ENCODE data around the gene TMSB10.
A peak's percentile ranks its signal among the peaks of the same experiment; 100 is the strongest.
"Not testable (repeated sequence)": the region's sequence is repeated elsewhere in the genome, so short reads cannot be mapped to it uniquely, and the experiment has no call there.

Gene TMSB10

GRCh38 chr2:84901593-84902120 is 3.8 kb upstream of the TMSB10 start:
- no peak for DNase-seq (ENCODE audit: low read depth in 3 of 3, low spot score in 1 of 3)

GRCh38 chr2:84902526-84902925 is 2.9 kb upstream of the TMSB10 start:
- DNase-seq (ENCODE audit: low read depth in 3 of 3, low spot score in 1 of 3) = no peak

- DNase-seq (ENCODE audit: low read depth in 3 of 3, low spot score in 1 of 3) = no peak
Observed at GRCh38 chr2:84904151-84904550, 1.3 kb upstream of the TMSB10 start.

- no peak for DNase-seq (ENCODE audit: low read depth in 3 of 3, low spot score in 1 of 3)
Observed at GRCh38 chr2:84904717-84905174, 710 bp upstream of the TMSB10 start.

GRCh38 chr2:84906108-84906899 is 848 bp downstream of the TMSB10 start:
- peak in 1 of 3 donors; percentile 48 for DNase-seq (ENCODE audit: low read depth in 3 of 3, low spot score in 1 of 3)

GRCh38 chr2:84906900-84907714 is 1.7 kb downstream of the TMSB10 start:
- DNase-seq (ENCODE audit: low read depth in 3 of 3, low spot score in 1 of 3) = no peak

GRCh38 chr2:84908948-84909713 is 3.7 kb downstream of the TMSB10 start:
- no peak for DNase-seq (ENCODE audit: low read depth in 3 of 3, low spot score in 1 of 3)

GRCh38 chr2:84911135-84911678 is 5.8 kb downstream of the TMSB10 start:
- no peak for DNase-seq (ENCODE audit: low read depth in 3 of 3, low spot score in 1 of 3)

GRCh38 chr2:84912984-84913383 is 7.5 kb downstream of the TMSB10 start:
- no peak for DNase-seq (ENCODE audit: low read depth in 3 of 3, low spot score in 1 of 3)

GRCh38 chr2:84914334-84914733 is 8.9 kb downstream of the TMSB10 start:
- DNase-seq (ENCODE audit: low read depth in 3 of 3, low spot score in 1 of 3) = no peak

- not testable (repeated sequence) for DNase-seq (ENCODE audit: low read depth in 3 of 3, low spot score in 1 of 3)
Observed at GRCh38 chr2:84915675-84916074, 10.2 kb downstream of the TMSB10 start.

- not testable (repeated sequence) for DNase-seq (ENCODE audit: low read depth in 3 of 3, low spot score in 1 of 3)
Observed at GRCh38 chr2:84917821-84918220, 12.4 kb downstream of the TMSB10 start.

GRCh38 chr2:84918430-84918829 is 13.0 kb downstream of the TMSB10 start:
- DNase-seq (ENCODE audit: low read depth in 3 of 3, low spot score in 1 of 3) = no peak

- DNase-seq (ENCODE audit: low read depth in 3 of 3, low spot score in 1 of 3) = no peak
Observed at GRCh38 chr2:84919885-84920580, 14.6 kb downstream of the TMSB10 start.

- no peak for DNase-seq (ENCODE audit: low read depth in 3 of 3, low spot score in 1 of 3)
Observed at GRCh38 chr2:84923009-84923408, 17.6 kb downstream of the TMSB10 start.

- DNase-seq (ENCODE audit: low read depth in 3 of 3, low spot score in 1 of 3) = no peak
Observed at GRCh38 chr2:84924173-84925106, 19.0 kb downstream of the TMSB10 start.

GRCh38 chr2:84925336-84925723 is 19.9 kb downstream of the TMSB10 start:
- no peak for DNase-seq (ENCODE audit: low read depth in 3 of 3, low spot score in 1 of 3)

GRCh38 chr2:84925724-84926376 is 20.4 kb downstream of the TMSB10 start:
- peak; percentile 94 to 100 (median 98) for DNase-seq (ENCODE audit: low read depth in 3 of 3, low spot score in 1 of 3)

- no peak for DNase-seq (ENCODE audit: low read depth in 3 of 3, low spot score in 1 of 3)
Observed at GRCh38 chr2:84927275-84927627, 21.8 kb downstream of the TMSB10 start.

Data from stimulated activated CD4-positive, alpha-beta T cell treated with anti-CD3 and anti-CD28 coated beads, TNF-alpha, amount 100 ng/mL, for 1 hour (primary cell).